ENCODE measurements around the gene TMEM74B.
"Not testable (repeated sequence)": the region's sequence is repeated elsewhere in the genome, so short reads cannot be mapped to it uniquely, and the experiment has no call there.

Gene TMEM74B

DNA sequence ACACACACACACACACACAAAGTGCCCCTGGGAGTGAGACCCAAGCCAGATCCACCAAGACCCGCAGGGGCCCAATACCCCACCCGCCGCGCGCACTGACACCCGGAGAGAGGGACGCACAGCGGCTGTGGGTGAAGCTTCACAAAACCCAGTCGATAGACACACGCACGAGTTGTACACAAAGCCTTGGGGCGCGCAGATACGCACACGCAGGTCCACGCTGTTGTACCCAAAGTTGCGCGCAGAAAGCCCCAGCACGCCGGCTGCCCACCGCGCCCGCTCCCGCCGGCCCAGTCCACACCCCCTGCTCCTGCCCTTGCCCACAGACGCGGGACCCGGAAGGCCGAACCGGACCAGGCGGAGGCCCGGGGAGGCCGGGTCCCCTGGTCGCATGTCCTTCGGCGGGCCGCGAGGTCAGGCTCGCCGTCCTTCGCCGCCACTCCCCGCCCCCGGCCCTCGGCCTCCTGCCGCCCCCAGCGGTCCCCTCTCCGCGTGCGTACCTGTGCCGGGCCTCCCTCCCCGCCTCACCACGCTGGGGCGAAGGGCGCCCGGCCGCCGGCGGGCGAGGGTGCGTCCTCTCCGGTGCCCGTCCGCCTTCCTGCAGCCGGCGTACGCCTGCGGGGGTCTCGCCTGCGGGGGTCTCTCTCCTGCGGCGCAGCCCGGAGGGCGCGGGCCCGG is at the start of gene TMEM74B:
Gene TMEM74B, minus strand, starts transcription at position 344 of the 678 bp plus-strand sequence. CDS start 1,180 bp downstream, outside the sequence.
- no peak for DNase-seq (ENCODE audit: low read depth)

DNA sequence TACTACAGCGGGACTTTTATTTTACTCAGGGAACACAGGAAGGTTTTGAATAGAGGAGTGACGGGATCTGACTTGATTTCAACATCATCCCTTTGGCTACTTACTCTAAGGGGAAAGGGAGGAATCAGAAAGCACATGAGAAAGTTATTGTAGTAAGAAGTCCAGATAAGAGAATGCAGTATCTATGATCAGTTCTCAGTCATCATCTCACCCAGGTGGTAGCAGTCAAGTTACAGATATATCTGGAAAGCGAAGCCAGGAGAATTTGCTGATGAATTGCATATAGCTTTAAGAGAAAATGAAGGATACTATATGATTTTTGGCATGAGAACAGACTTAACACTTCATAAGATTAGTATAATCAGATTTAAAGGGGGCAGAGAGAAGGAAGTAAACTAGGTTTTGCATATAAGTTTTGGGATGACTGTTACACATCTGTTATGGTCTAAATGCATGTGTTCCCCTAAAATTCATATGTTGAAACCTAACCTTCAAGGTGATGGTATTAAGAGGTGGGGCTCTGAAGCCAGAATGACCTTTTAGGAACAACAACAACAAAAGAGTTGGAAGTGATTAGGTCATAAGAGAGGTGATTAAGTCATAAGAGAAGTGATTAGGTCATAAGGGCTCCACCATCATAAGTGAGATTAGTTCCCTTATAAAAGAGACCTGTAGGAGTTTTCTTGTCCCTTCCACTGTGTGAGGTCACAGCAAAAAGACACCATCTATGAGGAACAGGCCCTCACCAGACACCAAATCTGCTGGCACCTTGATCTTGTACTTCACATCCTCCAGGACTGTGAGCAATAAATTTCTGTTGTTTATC is 47.7 kb upstream of the TMEM74B start:
- no peak for DNase-seq (ENCODE audit: low read depth)

DNA sequence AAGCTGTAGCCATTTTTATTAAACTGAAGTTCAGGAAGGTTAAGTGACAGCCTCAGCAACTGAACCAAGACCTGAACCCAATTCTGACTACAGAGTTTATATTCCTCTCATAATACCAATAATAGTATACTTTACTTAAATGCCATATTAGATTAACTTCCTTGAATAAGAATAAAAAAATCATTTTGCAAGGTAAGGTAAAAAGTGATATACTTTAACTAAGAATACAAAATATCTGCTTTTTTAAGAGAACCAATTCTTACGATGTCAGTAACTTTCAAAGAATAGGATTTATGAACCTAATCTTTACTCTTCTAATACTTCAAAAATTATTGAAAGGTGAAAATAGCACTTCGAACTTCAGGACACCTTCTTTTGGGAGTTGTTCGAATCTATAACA is 44.8 kb upstream of the TMEM74B start:
- DNase-seq (ENCODE audit: low read depth) = no peak

DNA sequence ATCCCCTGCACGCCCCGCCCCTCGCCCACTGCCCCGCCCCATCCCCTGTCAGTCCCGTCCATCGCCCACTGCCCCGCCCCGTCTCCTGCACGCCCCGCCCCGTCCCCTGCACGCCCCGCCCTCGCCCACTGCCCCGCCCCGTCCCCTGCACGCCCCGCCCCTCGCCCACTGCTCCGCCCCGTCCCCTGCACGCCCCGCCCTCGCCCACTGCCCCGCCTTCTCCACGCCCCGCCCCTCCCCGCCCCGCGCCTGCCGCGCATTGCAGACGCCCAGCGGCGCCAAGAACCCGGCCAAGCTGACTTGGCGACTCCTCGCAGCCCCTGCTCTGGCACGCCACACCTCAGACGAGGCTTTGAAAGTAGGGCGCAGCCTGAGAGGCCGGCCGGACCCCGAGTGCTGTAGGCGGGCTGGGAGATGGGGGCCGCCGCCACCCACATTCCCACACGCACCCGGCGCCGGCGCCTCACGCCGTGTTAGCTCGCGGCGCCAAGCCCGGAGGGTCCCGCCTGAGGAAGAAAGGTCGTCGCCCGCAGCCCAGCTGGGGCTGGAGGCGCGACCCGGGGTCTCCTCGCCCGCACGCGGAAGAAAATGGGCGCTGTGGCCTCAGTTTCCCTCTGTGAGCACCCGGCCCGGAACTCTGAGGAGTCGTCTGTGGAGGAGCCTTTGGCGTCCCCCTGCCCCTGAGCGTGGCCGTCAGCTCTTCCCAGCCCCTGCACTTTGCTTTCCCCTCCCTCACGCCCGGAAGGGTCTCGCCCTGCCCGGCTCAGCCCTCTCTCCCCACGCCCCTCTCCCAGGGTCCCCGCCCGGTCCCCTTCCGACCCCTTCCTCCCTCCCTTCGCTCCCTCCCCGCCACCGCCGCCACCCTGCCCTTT is 41.2 kb upstream of the TMEM74B start, which contains the start of gene RAD21L1:
Gene RAD21L1, plus strand, starts transcription at position 262 of the 872 bp plus-strand sequence. CDS start 2,410 bp downstream, outside the sequence.
- DNase-seq (ENCODE audit: low read depth) = no peak

DNA sequence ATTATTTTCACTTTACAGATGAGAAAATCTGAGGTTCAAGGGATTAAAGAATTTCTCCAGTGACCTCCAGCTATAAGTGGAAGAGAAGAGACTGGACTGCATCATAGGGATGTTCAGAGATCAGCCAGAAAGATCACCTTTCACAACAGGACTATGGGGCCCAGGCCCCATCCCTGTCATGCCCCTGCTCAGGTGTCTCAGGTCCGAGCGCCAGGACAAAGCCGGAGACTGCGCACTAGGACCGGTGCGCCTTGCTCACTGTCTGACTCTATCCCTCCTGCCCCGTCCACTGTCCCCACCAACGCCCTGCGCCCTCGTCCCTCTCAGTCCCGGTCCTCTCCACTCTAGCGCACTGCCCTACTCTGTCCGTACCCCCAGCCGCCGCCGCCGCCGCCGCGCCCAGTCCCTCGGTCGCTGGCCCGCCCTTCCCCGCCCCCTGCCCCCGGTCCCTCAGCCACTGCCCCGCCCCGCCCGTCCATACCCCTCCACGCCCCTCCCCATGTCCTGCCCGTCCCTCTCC is 40.5 kb upstream of the TMEM74B start:
- no peak for DNase-seq (ENCODE audit: low read depth)

DNA sequence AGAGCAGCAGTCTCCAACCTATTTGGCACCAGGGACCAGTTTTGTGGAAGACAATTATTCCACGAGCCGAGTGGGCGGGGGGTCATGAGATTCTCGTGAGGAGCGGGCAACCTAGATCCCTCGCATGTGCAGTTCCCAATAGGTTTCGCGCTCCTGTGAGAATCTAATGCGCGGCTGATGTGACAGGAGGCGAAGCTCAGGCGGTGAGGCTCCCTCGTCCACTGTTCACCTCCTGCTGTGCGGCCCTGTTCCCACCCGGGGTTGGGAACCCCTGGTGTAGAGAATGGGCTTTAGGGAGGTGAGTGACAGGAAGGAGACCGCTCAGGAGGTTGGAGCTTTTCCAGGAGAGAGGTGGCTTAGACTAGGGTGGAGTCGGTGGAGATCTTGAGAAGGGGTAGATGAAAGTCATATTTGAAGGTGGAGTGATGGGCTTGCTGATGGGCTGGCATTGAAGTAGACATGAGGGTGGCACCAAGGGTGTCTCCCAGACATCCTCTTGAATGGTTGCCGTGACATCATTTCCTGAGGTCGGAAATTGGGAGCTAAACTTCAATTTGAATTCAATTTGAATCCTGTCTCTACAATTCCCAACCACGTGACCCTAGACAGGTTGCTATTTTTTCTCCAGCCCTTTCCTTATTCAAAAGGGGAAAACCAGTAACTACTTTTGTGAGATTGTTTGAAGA is 39.6 kb upstream of the TMEM74B start:
- DNase-seq (ENCODE audit: low read depth) = no peak

DNA sequence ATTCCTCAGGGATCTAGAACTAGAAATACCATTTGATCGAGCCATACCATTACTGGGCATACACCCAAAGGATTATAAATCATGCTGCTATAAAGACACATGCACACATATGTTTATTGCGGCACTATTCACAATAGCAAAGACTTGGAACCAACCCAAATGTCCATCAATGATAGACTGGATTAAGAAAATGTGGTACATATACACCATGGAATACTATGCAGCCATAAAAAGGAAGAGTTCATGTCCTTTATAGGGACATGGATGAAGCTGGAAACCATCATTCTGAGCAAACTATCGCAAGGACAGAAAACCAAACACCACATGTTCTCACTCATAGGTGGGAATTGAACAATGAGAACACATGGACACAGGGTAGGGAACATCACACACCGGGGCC is 38.0 kb upstream of the TMEM74B start:
- not testable (repeated sequence) for DNase-seq (ENCODE audit: low read depth)

DNA sequence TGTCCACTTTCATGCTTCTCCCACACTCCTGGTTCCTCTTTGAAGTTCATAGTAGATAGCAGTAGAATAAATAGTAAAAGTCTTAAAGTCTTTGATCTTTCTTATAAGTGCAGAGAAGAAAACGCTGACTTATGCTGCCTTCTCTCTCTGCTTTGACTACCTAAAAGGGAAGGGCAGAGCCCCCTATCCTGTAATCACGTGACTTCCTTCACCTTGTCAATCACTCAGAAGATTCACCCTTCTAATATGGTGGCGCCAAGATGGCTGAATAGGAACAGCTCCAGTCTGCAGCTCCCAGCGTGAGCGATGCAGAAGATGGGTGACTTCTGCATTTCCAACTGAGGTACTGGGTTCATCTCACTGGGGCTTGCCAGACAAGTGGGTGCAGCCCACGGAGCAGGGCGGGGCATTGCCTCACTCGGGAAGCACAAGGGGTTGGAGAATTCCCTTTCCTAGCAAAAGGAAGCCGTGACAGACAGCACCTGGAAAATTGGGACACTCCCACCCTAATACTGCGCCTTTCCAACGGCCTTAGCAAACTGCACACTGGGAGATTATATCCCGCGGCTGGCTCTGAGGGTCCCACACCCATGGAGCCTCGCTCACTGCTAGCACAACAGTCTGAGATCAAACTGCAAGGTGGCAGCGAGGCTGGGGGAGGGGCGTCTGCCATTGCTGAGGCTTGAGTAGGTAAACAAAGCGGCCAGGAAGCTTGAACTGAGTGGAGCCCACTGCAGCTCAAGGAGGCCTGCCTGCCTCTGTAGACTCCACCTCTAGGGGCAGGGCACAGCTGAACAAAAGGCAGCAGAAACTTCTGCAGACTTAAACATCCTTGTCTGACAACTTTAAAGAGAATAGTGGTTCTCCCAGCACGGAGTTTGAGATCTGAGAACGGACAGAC is 32.0 kb upstream of the TMEM74B start:
- DNase-seq (ENCODE audit: low read depth) = not testable (repeated sequence)

DNA sequence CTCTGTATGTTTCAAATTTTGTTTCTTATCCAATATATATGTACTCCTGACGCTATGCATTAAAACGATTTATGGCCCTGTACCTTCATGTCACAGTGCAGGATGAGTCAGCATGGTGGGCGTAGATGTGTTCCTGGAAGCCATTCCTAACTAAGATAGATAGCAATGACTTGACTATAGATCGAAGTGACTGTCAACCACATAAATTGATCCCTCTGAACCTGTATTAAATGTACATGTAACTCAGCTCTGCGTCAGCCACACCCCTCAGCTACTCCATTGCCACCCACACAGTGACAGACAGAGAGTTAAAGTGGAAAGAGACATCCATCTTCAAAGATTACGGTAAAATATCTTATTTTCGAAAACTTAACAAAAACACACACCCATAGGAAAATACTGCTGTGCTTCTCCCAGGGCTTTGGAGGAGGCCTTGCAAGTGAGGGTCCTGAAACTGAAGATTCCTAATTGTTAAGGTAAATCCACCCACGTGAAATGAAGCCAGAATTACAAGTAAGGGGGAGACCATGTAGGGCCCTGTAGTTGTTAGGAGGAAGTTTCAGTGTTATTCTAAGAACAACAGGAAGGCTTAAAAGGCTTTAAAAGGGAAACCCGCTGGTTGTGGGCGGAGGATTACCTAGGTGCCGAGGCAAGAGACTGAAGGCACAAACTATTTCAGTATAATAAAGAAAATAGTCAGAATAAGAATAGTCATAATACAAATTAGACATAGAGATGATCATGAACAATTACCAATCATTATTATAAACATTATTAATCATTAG is 30.8 kb upstream of the TMEM74B start:
- no peak for DNase-seq (ENCODE audit: low read depth)

DNA sequence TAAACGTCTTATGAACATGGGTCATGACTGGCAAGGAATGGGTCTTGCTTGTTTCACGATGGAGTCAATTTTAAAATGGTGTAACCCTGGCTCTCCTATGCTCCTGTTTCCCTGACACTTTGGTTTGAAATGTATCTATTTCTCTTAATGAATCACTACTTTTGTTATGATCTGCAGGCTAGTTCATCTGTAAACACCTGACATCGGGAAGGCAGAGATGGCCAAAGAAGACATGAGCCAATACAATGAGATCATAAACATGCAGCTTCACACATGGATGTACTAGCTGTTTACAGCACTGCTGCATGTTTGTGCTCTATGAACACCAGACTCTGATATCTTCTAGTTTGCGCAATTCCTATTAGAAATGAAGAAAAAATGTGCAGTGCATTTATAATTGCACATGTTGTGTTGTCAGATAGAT is 30.1 kb upstream of the TMEM74B start:
- DNase-seq (ENCODE audit: low read depth) = no peak

DNA sequence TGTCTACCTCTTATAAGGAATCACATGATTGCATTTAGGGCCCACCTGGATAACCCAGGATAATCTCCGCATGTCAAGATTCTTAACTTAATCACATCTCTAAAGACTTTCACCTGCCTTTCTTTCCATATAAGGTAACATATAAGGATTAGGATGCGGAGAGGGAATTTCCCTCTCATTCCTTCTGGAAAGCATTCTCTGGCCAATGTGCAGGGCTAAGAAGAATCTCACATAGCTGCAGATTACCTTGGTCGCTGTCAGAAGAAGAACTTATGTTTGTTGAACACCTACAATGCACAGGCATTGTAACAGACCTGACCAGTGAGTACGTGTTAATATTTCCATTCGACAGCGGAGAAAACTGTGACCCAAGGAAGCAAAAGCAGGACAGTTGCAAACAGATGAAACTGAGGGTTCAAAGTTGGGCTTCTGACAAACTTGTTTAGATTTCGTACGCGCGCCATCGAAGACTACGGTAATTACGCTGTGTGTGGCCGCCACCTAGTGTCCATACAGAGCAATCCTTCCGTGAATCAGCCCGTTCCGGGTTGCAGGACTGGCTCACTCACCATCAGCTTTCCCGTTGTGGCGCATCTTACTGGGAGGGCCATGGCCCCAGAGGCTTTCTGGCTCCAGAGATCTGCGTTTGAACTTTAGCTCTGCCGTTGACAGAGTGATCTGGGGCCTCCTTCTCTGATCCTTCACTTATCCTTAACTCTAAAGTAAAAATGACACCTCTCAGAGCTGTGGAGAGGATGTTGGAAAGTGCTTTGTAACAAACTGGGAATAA is 28.0 kb upstream of the TMEM74B start:
- DNase-seq (ENCODE audit: low read depth) = no peak

DNA sequence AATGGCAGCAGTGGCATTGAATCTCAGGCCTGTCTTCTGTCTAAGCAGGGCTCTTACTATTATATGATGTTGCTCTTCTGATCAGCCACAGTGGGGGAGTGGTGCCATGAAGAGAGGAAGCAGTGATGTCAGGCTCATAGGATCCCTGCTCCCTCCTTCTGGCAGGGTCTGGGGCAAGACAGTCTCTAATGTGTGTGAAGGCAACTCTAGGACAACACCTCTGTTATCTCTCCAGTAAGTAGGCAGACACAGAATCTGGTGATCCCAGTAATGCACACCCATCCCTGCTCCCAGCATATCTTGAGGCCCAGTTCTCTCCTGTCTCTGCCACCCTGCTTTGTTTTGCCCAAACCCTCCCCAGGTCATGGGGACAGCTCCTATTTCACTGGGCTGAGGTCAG is 27.2 kb upstream of the TMEM74B start:
- no peak for DNase-seq (ENCODE audit: low read depth)

DNA sequence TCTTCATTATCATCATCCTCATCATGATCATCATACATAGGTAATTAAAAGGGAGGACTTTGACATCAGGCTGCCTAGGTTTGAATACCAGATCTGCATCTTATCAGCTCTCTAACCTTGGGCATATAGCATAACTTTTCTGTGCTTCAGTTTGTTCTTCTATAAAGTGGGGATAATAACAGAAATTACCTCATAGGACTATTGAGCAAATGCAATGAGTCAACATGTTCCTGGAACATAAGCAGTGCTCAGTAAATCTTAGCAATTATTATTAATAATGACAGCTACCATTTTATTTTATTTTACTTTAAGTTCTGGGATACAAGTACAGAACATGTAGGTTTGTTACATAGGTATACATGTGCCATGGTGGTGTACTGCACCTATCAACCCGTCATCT is 25.7 kb upstream of the TMEM74B start:
- DNase-seq (ENCODE audit: low read depth) = no peak

DNA sequence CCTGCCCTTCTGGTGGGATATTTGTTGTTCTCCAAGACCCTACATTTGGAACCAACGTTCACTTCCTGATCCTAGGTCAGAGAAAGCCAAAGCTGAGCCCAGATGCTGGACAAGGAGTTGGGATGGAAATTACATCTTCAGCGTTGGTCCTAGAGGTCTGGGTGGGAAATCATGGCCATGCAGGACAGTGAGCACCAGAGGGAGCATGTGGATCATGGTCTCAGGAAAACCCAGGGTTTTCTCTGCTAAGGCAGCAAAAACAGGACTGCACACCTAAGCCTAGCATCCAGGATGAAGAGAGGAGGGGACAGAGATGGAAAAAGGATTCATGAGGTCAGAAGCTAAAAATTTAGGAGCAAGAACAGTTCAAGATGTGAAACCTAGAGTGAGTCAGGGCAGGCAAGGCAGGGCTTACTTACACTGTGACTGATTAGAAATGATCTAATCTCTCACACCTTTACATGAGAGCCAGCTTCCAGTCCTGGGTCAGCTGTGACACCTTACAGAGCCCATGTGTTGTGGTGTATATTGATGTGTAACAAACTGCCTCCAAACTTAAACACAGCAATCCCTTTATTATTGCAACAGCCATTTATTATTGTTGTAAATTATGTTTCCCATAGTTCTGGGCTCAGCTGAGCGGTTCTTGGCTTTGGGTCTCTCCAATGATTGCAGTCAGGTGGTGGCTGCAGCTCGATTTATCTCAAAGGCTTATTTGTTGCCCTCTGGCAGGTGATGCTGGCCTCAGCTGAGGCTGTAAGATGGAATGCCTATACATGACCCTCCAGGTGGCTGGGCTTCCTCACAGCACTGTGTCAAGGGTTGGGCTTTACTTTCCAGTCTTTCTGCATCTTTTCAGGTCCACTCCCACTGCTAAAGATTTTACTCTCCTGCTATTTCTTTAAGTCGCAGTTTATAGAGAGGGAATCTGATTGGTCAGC is 24.9 kb upstream of the TMEM74B start:
- no peak for DNase-seq (ENCODE audit: low read depth)

DNA sequence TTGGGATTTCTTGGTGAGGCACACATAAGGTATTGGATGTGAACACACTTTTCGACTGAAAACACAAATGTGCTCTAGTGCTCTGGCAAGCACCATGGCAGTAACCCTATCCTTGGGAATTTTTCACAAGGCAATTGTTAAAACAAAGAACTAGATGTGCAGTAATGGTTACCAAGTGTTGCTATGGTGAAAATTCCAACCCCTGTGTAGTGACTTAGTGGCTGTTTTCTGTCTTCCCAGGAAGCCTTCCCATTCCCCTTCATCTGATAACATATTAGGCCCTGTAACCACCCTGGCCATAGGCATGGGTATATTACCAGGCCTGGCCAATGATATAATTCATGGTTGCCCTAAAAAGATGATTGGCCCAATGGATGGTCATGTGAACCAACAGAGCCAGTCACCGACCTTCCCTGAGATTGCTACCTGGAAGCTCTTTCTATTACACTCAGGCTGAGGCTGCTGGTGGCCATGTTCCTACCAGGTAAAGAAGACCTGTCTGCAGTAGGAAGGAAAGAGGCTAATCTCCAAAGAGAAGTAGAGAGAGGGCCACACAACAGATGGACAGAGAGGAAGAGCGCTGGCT is 22.6 kb upstream of the TMEM74B start:
- no peak for DNase-seq (ENCODE audit: low read depth)

DNA sequence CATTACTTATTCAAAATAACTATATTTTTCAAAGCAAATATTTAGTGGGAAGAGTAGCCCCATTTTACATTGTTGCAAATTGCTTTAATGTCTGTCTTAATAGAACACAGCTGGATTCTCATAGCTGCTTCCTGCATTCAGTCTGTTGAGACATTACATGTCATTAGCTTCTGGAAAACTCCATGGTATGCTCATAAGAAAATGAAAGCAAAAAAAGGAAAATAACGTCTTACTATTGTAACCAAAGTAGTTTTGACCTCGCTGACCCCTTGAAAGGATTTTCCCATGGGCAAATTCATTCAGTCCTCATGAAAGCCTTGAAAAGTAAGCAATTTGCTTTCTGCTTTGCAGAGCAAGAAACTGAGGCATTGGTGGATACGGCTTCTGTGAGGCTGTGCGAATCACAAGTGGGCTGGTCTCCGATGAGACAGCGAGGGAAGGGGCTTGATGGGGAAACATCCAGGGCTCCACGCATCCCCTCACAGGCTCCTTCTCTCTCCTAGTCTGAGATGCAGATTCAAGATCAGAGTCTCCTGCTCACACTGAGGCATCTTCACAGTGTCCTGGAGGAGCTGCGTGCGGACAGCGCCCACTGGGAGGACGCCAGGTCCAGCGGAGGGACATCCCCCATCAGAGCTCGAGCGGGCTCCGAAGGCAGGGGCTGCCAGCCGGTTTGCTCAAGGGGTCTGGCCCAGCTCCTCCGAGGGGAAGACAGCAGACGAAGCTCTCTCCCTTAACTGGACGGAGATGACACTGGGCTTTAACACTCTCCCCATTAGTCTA is 21.8 kb upstream of the TMEM74B start:
- DNase-seq (ENCODE audit: low read depth) = no peak
